ENCODE data around the gene ADTRP.

DNA sequence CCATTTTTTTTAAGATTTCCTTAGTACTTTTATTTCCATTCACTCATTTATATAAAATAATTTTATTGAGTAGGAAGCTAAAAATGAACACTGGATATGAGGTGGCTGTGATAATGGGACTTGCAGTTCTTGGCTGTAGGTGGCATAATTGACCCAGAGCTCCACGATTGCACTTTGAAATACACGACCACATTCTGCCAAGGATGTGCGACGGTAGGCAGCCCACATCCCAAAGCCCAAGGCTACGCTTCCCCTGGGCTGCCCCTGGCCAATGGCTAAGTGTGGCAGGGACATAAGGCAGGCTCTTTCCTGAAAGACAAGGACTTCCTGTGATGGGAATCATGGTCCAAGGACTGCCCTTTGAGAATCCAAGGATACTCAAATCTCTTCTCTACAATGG, 43.7 kb upstream of the ADTRP start:
- TF ChIP-seq CTCF (IDR thresholded peaks at IDR 0.05) (no peak), EP300 (IDR thresholded peaks at IDR 0.05) (no peak)

Measured in tibial nerve (tissue), 4 donors.